SK-N-SH (cell line): ENCODE measurements around the gene CALHM1. TPM values are rescaled to one million over a fixed set of nuclear protein-coding genes. Genes with fewer than 3 reads are reported as not detected.

ENCODE experiments used
- ELF1 ChIP-seq: IDR thresholded peaks from 2 replicates; pipeline ENCODE4 v1.4.0; 2012
- RXRA ChIP-seq: IDR thresholded peaks from 2 replicates; pipeline ENCODE4 v1.4.0; 2012; ENCODE audit warnings: low read depth, mild to moderate bottlenecking, borderline replicate concordance
- polyA plus RNA-seq, 3 experiments: library from polyadenylated mRNA; depleted of rRNA; stranded (reverse); fragments of >200 nt; gene quantifications; 2 replicates each; pipeline ENCODE4 v1.2.3, GENCODE V29; 2012

CALHM1 gene
- polyA plus RNA-seq, 1 of the 3 experiments (the other 2 are of a cell fraction) = not detected

DNA sequence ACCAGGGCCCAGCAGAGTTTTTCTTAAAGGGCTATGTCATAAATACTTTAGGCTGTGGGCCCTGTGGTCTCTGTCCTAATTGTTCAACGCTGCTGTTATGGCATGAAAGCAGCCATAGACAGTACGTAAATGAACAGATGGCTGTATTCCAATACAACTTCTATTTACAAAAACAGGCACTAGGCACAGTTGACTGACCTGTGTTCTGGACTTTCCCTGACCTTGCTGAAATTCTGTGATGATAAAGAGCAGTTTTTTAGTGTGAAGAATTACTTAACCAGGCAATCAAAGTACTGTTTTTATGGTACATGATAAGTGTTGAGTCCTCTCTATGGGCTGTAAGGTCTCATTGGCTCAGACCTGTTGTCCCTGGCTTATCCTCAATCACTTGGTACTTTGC is 45.1 kb downstream of the CALHM1 start (continued):
- TF ChIP-seq RXRA = no peak
- TF ChIP-seq ELF1 = no peak

Other genes with a start within 250 kb of the CALHM1 start
- gene RPEL1, start 213.0 kb downstream of the CALHM1 start, polyA plus RNA-seq (2012; rRNA removed) = 0.08 TPM in 1 of 2 replicates, not detected in the other
- 4.8 and 5.4 TPM in 2 replicates for gene INA, start 181.8 kb downstream of the CALHM1 start, polyA plus RNA-seq (2012; rRNA removed)
- 5.1 and 5.3 TPM in 2 replicates for gene PCGF6, start 107.8 kb downstream of the CALHM1 start, polyA plus RNA-seq (2012; rRNA removed)
- gene TAF5, start 90.9 kb downstream of the CALHM1 start, polyA plus RNA-seq (2012; rRNA removed) = 1.3 and 1.4 TPM in 2 replicates
- gene ATP5MK, start 62.4 kb downstream of the CALHM1 start, polyA plus RNA-seq (2012; rRNA removed) = 408 and 542 TPM in 2 replicates
- gene PDCD11, start 62.3 kb downstream of the CALHM1 start, polyA plus RNA-seq (2012; rRNA removed) = 29.8 and 39.9 TPM in 2 replicates
- 0.10 and 0.23 TPM in 2 replicates for gene CALHM2, start 6.5 kb downstream of the CALHM1 start, polyA plus RNA-seq (2012; rRNA removed)
- not detected in 2 replicates for gene CALHM3, start 20.3 kb upstream of the CALHM1 start, polyA plus RNA-seq (2012; rRNA removed)
- gene NEURL1, start 34.8 kb upstream of the CALHM1 start, polyA plus RNA-seq (2012; rRNA removed) = 0.05 and 0.19 TPM in 2 replicates